Measurements from ENCODE around the gene SPRED2. TPM values are rescaled to one million over a fixed set of nuclear protein-coding genes. Genes with fewer than 3 reads are reported as not detected.

The SPRED2 gene
- total and polyA plus RNA-seq, 4 donors = 6.7 to 7.5 (median 7.1) TPM

GRCh38 chr2:65282477-65283053 is 149.8 kb downstream of the SPRED2 start:
- no peak overlapping the region for H3K27ac ChIP-seq (ENCODE audit: low read depth in 1 of 2, low read length in 2 of 2)
- no peak for TF ChIP-seq TAF1 (conservative IDR thresholded peaks at IDR 0.05)
- no peak for TF ChIP-seq HNF4A (conservative IDR thresholded peaks at IDR 0.05)
- no peak for TF ChIP-seq FOXA2 (IDR thresholded peaks at IDR 0.05)
- TF ChIP-seq JUND (IDR thresholded peaks at IDR 0.05) = no peak
- no peak for TF ChIP-seq FOXA1 (IDR thresholded peaks at IDR 0.05)
- no peak for TF ChIP-seq RXRA (IDR thresholded peaks at IDR 0.05)
- TF ChIP-seq YY1 (IDR thresholded peaks at IDR 0.05) = no peak
- TF ChIP-seq, protein P1, sequence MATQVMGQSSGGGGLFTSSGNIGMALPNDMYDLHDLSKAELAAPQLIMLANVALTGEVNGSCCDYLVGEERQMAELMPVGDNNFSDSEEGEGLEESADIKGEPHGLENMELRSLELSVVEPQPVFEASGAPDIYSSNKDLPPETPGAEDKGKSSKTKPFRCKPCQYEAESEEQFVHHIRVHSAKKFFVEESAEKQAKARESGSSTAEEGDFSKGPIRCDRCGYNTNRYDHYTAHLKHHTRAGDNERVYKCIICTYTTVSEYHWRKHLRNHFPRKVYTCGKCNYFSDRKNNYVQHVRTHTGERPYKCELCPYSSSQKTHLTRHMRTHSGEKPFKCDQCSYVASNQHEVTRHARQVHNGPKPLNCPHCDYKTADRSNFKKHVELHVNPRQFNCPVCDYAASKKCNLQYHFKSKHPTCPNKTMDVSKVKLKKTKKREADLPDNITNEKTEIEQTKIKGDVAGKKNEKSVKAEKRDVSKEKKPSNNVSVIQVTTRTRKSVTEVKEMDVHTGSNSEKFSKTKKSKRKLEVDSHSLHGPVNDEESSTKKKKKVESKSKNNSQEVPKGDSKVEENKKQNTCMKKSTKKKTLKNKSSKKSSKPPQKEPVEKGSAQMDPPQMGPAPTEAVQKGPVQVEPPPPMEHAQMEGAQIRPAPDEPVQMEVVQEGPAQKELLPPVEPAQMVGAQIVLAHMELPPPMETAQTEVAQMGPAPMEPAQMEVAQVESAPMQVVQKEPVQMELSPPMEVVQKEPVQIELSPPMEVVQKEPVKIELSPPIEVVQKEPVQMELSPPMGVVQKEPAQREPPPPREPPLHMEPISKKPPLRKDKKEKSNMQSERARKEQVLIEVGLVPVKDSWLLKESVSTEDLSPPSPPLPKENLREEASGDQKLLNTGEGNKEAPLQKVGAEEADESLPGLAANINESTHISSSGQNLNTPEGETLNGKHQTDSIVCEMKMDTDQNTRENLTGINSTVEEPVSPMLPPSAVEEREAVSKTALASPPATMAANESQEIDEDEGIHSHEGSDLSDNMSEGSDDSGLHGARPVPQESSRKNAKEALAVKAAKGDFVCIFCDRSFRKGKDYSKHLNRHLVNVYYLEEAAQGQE (IDR thresholded peaks at IDR 0.05) = no peak
- no peak for TF ChIP-seq RAD21 (IDR thresholded peaks at IDR 0.05)
- TF ChIP-seq CTCF (IDR thresholded peaks at IDR 0.05; ENCODE audit: low read depth, low read length, missing input control) = no peak
- TF ChIP-seq, protein P2, sequence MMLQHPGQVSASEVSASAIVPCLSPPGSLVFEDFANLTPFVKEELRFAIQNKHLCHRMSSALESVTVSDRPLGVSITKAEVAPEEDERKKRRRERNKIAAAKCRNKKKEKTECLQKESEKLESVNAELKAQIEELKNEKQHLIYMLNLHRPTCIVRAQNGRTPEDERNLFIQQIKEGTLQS (IDR thresholded peaks at IDR 0.05) = no peak
- TF ChIP-seq, protein P3, sequence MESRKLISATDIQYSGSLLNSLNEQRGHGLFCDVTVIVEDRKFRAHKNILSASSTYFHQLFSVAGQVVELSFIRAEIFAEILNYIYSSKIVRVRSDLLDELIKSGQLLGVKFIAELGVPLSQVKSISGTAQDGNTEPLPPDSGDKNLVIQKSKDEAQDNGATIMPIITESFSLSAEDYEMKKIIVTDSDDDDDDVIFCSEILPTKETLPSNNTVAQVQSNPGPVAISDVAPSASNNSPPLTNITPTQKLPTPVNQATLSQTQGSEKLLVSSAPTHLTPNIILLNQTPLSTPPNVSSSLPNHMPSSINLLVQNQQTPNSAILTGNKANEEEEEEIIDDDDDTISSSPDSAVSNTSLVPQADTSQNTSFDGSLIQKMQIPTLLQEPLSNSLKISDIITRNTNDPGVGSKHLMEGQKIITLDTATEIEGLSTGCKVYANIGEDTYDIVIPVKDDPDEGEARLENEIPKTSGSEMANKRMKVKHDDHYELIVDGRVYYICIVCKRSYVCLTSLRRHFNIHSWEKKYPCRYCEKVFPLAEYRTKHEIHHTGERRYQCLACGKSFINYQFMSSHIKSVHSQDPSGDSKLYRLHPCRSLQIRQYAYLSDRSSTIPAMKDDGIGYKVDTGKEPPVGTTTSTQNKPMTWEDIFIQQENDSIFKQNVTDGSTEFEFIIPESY (IDR thresholded peaks at IDR 0.05) = no peak
- no peak for TF ChIP-seq EGR1 (IDR thresholded peaks at IDR 0.05; ENCODE audit: low read depth in 2 of 2)
- TF ChIP-seq MAX (IDR thresholded peaks at IDR 0.05) = no peak
- 94% methylated on average over 3 of the region's 3 CpGs for WGBS
- H3K4me1 ChIP-seq (ENCODE audit: control insufficient read depth in 4 of 4, insufficient read depth in 4 of 4, low read length in 3 of 4) = no peaks in the 10 kb centered on the region
- H3K27me3 ChIP-seq (ENCODE audit: control insufficient read depth in 4 of 4, insufficient read depth in 4 of 4, low read length in 3 of 4) = no peaks in the 10 kb centered on the region
- DNase-seq (ENCODE audit: low spot score) = no peak
- H3K9ac ChIP-seq (ENCODE audit: low read depth in 1 of 2, low read length in 2 of 2) = no peak overlapping the region
- no peaks in the 10 kb centered on the region for H3K9me3 ChIP-seq (ENCODE audit: control insufficient read depth in 4 of 4, low read length in 3 of 4)
- H3K36me3 ChIP-seq (ENCODE audit: control insufficient read depth in 4 of 4, insufficient read depth in 3 of 4, low read depth in 1 of 4, low read length in 3 of 4) = no peaks in the 10 kb centered on the region
- no peak overlapping the region for H3K4me3 ChIP-seq (ENCODE audit: low read depth in 1 of 3, low read length in 3 of 3)
